Ovary (tissue), 9 donors: ENCODE measurements around the gene METTL22. TPM values are rescaled to one million over a fixed set of nuclear protein-coding genes. Genes with fewer than 3 reads are reported as not detected.

Experiments used
- DNase-seq, 5 donors: peaks; one replicate each; pipeline ENCODE4 v3.0.0-alpha.2; 2019 to 2020
- H3K27ac ChIP-seq, 2 donors: fragments of 200-600 bp; one replicate each; pipeline versions ENCODE4 v1.5.1 to v1.8.0; 2019 to 2022
- H3K27me3 ChIP-seq: fragments of 200-600 bp; one replicate; pipeline ENCODE4 v1.8.0; 2022
- H3K36me3 ChIP-seq: fragments of 200-600 bp; sonication (generic); one replicate; pipeline ENCODE4 v1.5.1; 2019
- H3K4me1 ChIP-seq: one replicate; pipeline ENCODE4 v1.8.1; 2013; ENCODE audit warnings: mild to moderate bottlenecking, moderate library complexity; ENCODE audit not compliant: insufficient read depth
- H3K4me3 ChIP-seq: fragments of 200-600 bp; sonication (generic); one replicate; pipeline ENCODE4 v1.5.1; 2017
- H3K9me3 ChIP-seq, 2 donors: fragments of 200-600 bp in 1 of 2; sonication (generic) in 1 of 2; one replicate each; pipeline versions ENCODE4 v1.5.1 to v1.8.1; 2013 to 2019; ENCODE audit warnings: mild to moderate bottlenecking in 1 of 2, moderate library complexity in 1 of 2
- CTCF ChIP-seq, 3 donors: fragments of 450-650 bp in 2 of 3; fragments of 200-600 bp in 1 of 3; IDR thresholded peaks; one replicate each; pipeline versions ENCODE4 v1.5.1 to v1.8.0; 2016 to 2022; ENCODE audit warnings: antibody characterized with exemption in 3 of 3, mild to moderate bottlenecking in 1 of 3
- EP300 ChIP-seq: sonication (generic); formaldehyde crosslinking; IDR thresholded peaks from one replicate; pipeline ENCODE4 v1.6.1; 2017; ENCODE audit warnings: antibody characterized with exemption
- POLR2A ChIP-seq: fragments of 450-650 bp; IDR thresholded peaks from one replicate; pipeline ENCODE4 v1.6.1; 2017; ENCODE audit warnings: antibody characterized with exemption, mild to moderate bottlenecking, moderate library complexity
- WGBS, 3 donors: extraction: QIAGEN DNeasy Blood & Tissue Kit in 1 of 3; methylation state at CpG; one replicate each; pipeline versions ENCODE4 v1.1.5 to v1.1.7; 2013 to 2017; 5-methylcytosine and 5-hydroxymethylcytosine counted together
- intact Hi-C, 4 donors: fragments of 100-400 bp; cut with DNase I; formaldehyde crosslinking; loops; one replicate each; pipeline versions ENCODE4 v1.11.0 to v1.15.1; 2022 to 2023
- polyA plus RNA-seq, 2 donors: library from polyadenylated mRNA; stranded (reverse); fragments of 200-250 nt in 1 of 2; fragments of 350-450 nt in 1 of 2; fragmentation: Illumina TruSeq in 1 of 2; extraction: RNeasy Lipid Tissue Mini Kit (QIAGEN cat#74804) in 1 of 2; gene quantifications; one replicate each; pipeline ENCODE4 v1.2.3, GENCODE V29; 2013 to 2014
- total RNA-seq, 7 donors: library from RNA; depleted of rRNA in 2 of 7; stranded (reverse); fragments of >200 nt in 2 of 7; fragmentation: NEBNext Ultra II Directional in 3 of 7; extraction: Animal tissue kit (Norgen Biotek cat#: 25700) in 3 of 7; gene quantifications; one replicate each; pipeline versions ENCODE4 v1.1.0 to v1.2.4, GENCODE V29; 2016 to 2023
- donor health status: DM: no; HTN: no; CAD: no; lungs with moderate emphysema.
- donor health status: DM: no; HTN: no; CAD: no.
- donor health status: Bipolar disorder and iron deficiency.
- donor health status: DM: yes; HTN: yes; CAD: no.
- donor health status: DM: no; HTN: no; CAD: no.
- donor health status: DM: yes; HTN: yes; CAD: no.

Gene METTL22
- total and polyA plus RNA-seq, 9 donors = 14.2 to 45.8 (median 29.1) TPM

GRCh38 chr16:8583199-8583598 is 38.3 kb upstream of the METTL22 start:
- Histone ChIP-seq H3K36me3 (no peaks in the 10 kb centered on the region), H3K4me3 (no peak overlapping the region), H3K9me3 (no peaks in the 10 kb centered on the region), H3K4me1 (no peaks in the 10 kb centered on the region), H3K27me3 (no peaks in the 10 kb centered on the region), H3K27ac (no peak overlapping the region)
- intact Hi-C loops = no loop called here
- no peak for DNase-seq
- 74 to 77% (median 77%) methylated on average over 3 of the region's 3 CpGs for WGBS, 3 donors
- no peak for TF ChIP-seq EP300
- TF ChIP-seq CTCF (IDR thresholded peaks at IDR 0.05) = no peak
- no peak for TF ChIP-seq POLR2A

GRCh38 chr16:8583732-8584131 is 37.8 kb upstream of the METTL22 start:
- 65 to 72% (median 67%) methylated on average over 4 of the region's 4 CpGs for WGBS, 3 donors
- Histone ChIP-seq H3K9me3 (no peaks in the 10 kb centered on the region), H3K4me1 (no peaks in the 10 kb centered on the region), H3K27ac (no peak overlapping the region), H3K36me3 (no peaks in the 10 kb centered on the region), H3K4me3 (no peak overlapping the region), H3K27me3 (no peaks in the 10 kb centered on the region)
- no peak for TF ChIP-seq CTCF (IDR thresholded peaks at IDR 0.05)
- no peak for DNase-seq
- intact Hi-C loops = no loop called here

GRCh38 chr16:8585041-8585440 is 36.5 kb upstream of the METTL22 start:
- WGBS, 3 donors = 67 to 70% (median 70%) methylated on average over 2 of the region's 2 CpGs
- DNase-seq = no peak
- Histone ChIP-seq H3K36me3 (no peaks in the 10 kb centered on the region), H3K4me1 (no peaks in the 10 kb centered on the region), H3K4me3 (no peak overlapping the region), H3K27ac (no peak overlapping the region), H3K27me3 (no peaks in the 10 kb centered on the region), H3K9me3 (no peaks in the 10 kb centered on the region)
- no peak for TF ChIP-seq EP300
- TF ChIP-seq POLR2A = no peak
- TF ChIP-seq CTCF (IDR thresholded peaks at IDR 0.05) = no peak
- intact Hi-C loops = no loop called here

- DNase-seq = no peak
- TF ChIP-seq EP300 (no peak), POLR2A (no peak), CTCF (IDR thresholded peaks at IDR 0.05) (no peak)
- Histone ChIP-seq H3K27me3 (no peaks in the 10 kb centered on the region), H3K4me1 (no peaks in the 10 kb centered on the region), H3K27ac (no peak overlapping the region), H3K36me3 (no peaks in the 10 kb centered on the region), H3K4me3 (no peak overlapping the region), H3K9me3 (no peaks in the 10 kb centered on the region)
- WGBS, 3 donors = 71 to 84% (median 71%) methylated on average over 3 of the region's 3 CpGs
- intact Hi-C loops = no loop called here
Measured at GRCh38 chr16:8585857-8586256, 35.6 kb upstream of the METTL22 start.

GRCh38 chr16:8587065-8587464 is 34.4 kb upstream of the METTL22 start:
- peaks cover 0 to 2% of the 10 kb centered on the region in 2 donors for H3K9me3 ChIP-seq
- TF ChIP-seq POLR2A (no peak), CTCF (IDR thresholded peaks at IDR 0.05) (no peak), EP300 (no peak)
- no peaks in the 10 kb centered on the region for H3K27me3 ChIP-seq
- DNase-seq = no peak
- H3K27ac ChIP-seq = no peak overlapping the region
- H3K4me3 ChIP-seq = no peak overlapping the region
- H3K36me3 ChIP-seq = no peaks in the 10 kb centered on the region
- intact Hi-C loops = no loop called here
- no peaks in the 10 kb centered on the region for H3K4me1 ChIP-seq
